ENCODE measurements around the gene STAG1.

Gene STAG1

GRCh38 chr3:136696797-136697196, 55.4 kb downstream of the STAG1 start:
- no peak for TF ChIP-seq CTCF (conservative IDR thresholded peaks at IDR 0.05)
- H3K27ac ChIP-seq = no peak overlapping the region

DNA sequence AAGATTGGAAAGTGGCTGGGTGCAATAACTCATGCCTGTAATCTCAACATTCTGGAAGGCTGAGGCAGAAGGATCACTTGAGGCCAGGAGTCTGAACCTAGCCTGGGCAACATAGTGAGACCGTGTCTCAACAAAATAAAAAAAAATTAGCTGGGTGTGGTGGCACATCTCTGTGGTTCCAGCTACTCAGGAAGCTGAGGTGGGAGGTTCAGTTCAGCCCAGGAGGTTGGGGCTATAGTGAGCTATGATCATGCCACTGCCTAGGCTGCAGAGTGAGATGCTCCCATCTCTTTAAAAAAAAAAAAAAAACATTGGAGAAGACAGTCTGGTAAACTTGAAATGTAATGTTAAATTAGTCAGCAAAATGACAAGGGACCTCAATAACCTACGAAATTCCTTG, 57.9 kb downstream of the STAG1 start:
- no peak overlapping the region for H3K27ac ChIP-seq
- no peak for TF ChIP-seq CTCF (conservative IDR thresholded peaks at IDR 0.05)

DNA sequence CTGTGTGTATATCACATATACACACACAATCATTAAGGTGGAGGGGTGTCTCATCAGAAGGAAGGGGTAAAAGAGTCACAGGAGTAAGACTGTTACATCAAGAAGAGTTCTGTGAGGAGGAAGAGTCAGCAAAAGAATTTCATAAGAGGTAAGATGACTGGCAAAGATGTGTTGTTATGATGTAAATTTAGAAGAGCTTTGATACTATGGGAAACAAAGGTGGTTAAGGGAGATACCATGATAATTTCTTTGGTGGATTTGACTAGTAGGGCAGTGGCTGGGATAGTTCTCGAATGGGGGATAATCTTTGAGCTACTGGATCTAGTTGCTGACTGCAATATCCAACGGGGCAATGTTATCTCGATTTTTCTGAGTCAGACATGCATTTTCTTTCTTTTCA, 61.6 kb downstream of the STAG1 start:
- TF ChIP-seq CTCF (conservative IDR thresholded peaks at IDR 0.05) = no peak
- H3K27ac ChIP-seq = no peak overlapping the region

DNA sequence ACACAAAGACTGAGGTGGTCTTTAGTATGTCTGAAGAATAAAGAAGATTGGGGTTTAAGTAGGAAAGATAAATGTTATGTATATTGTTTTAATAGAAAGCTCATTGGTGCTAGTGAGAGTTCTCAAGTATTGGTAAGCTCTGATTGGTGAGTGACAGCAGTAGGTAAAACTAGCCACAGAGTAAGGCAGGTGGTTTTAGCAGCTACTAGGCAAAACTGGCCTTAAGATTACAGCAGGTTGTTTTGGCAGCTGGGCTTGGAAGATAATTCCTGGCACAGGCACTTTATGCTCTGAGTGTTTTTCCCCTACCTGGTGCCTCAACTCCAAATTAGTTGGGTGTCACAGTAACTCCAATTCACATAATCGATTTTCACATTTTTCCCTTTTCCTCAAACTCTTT, 66.3 kb downstream of the STAG1 start:
- no peak for TF ChIP-seq CTCF (conservative IDR thresholded peaks at IDR 0.05)
- H3K27ac ChIP-seq = no peak overlapping the region

DNA sequence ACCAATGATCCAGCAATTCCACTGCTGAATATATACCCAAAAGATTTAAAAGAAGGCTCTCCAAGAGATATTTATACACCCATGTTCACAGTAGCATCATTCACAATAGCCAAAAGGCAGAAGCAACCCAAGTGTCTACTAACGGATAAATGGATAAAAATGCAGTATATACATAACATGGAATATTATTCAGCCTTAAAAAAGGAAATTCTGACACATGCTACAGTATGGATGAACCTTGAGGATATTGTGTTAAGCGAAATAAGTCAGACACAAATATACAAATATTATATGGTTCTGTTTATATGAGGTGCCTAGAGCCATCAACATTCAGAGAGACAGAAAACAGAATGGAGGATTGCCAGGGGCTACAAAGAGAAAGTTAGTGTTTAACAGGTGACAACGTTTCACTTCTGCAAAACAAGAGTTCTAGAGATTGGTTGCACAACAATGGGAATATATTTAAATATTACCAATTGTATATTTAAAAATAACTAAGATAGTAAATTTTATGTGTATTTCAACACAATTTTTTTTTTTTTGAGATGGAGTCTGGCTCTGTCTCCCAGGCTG, 69.4 kb downstream of the STAG1 start:
- no peak overlapping the region for H3K27ac ChIP-seq
- TF ChIP-seq CTCF (conservative IDR thresholded peaks at IDR 0.05) = no peak

GRCh38 chr3:136678981-136679380, 73.2 kb downstream of the STAG1 start:
- H3K27ac ChIP-seq = no peak overlapping the region
- TF ChIP-seq CTCF (conservative IDR thresholded peaks at IDR 0.05) = no peak

GRCh38 chr3:136676009-136676408, 76.2 kb downstream of the STAG1 start:
- no peak overlapping the region for H3K27ac ChIP-seq
- no peak for TF ChIP-seq CTCF (conservative IDR thresholded peaks at IDR 0.05)
